SH-SY5Y (cell line): Measurements from ENCODE around the gene LIPT1.

Source experiments
- GATA2 ChIP-seq: IDR thresholded peaks from 2 replicates; pipeline ENCODE4 v1.6.1; 2011; ENCODE audit warnings: mild to moderate bottlenecking, low read depth, low read length
- GATA3 ChIP-seq: IDR thresholded peaks from 2 replicates; pipeline ENCODE4 v1.6.1; 2011; ENCODE audit warnings: low read depth, mild to moderate bottlenecking, low read length, moderate library complexity

- TF ChIP-seq GATA3, result no peak
- no peak for TF ChIP-seq GATA2
These were observed 32.2 kb downstream of the LIPT1 start for GRCh38 chr2:99187011-99187410.
